GM12865 (cell line): ENCODE measurements around the gene AQP12B.
"Not testable (repeated sequence)": the region's sequence is repeated elsewhere in the genome, so short reads cannot be mapped to it uniquely, and the experiment has no call there.

Experiments
- DNase-seq: peaks from one replicate; pipeline ENCODE4 v3.0.0; 2010; ENCODE audit warnings: low read depth
- H3K4me3 ChIP-seq: 2 replicates; pipeline ENCODE4 v1.5.1; 2011; ENCODE audit warnings: mild to moderate bottlenecking, low read depth, low read length, control low read depth
- TF ChIP-seq, protein P1 (sequence below): IDR thresholded peaks from 2 replicates; pipeline ENCODE4 v1.5.1; 2011; ENCODE audit warnings: low read length, control low read depth, low read depth, inconsistent platforms; ENCODE audit not compliant: insufficient read depth; ENCODE audit errors: missing control alignments

AQP12B gene

DNA sequence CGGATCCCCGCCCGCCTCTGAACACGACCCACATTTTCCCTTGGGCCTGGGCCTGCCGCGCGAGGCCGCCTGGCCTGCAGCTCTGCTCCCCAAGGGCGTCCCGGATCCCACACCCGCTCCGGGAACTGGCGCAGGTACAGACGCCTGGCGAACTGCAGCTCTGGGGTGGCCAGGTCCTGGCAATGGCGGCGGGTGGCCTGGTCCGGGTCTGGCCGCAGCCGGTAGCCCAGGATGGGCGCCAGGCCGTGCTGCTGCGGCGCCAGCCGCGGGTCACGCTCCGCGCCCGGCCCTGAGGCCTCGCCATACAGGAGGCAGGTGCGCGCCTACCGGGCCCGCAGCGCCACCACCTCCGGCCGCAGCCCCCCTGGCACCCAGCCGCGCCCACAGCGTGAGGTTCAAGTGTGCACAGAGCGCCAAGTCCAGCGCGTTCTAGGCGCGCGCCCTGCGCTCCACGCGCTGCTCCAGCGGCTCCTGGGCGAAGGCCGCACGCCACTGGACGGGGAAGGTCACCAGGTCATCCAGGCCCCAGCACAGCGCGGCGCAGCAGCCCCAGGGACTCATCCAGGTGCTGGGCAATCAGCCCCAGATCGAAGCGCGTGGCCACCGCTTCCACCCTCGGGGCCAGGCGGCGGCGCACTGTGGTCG, 18.5 kb upstream of the AQP12B start:
- H3K4me3 ChIP-seq, result no peak overlapping the region
- TF ChIP-seq, protein P1, sequence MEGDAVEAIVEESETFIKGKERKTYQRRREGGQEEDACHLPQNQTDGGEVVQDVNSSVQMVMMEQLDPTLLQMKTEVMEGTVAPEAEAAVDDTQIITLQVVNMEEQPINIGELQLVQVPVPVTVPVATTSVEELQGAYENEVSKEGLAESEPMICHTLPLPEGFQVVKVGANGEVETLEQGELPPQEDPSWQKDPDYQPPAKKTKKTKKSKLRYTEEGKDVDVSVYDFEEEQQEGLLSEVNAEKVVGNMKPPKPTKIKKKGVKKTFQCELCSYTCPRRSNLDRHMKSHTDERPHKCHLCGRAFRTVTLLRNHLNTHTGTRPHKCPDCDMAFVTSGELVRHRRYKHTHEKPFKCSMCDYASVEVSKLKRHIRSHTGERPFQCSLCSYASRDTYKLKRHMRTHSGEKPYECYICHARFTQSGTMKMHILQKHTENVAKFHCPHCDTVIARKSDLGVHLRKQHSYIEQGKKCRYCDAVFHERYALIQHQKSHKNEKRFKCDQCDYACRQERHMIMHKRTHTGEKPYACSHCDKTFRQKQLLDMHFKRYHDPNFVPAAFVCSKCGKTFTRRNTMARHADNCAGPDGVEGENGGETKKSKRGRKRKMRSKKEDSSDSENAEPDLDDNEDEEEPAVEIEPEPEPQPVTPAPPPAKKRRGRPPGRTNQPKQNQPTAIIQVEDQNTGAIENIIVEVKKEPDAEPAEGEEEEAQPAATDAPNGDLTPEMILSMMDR, result no peak
- DNase-seq, result no peak

DNA sequence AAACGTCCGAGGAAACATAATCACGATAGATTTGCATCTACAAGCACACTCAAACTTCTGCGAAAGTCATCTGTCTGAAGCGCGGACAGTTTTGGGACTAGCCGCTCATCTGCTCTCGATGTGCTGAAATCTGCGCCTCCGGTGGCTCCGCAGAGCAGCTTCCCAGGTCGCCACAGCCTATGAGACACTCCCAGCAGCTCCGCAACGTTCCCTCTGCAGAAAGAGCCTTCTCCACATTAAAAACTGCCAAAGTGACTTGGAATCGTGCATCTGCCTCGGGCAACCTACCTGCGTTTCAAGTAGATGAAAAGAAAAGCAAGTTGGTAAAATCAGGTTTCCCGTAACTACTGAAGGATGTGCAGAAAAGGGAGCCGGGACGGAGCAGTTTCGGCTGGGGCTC, 17.9 kb upstream of the AQP12B start:
- not testable (repeated sequence) for DNase-seq, H3K4me3 ChIP-seq

DNA sequence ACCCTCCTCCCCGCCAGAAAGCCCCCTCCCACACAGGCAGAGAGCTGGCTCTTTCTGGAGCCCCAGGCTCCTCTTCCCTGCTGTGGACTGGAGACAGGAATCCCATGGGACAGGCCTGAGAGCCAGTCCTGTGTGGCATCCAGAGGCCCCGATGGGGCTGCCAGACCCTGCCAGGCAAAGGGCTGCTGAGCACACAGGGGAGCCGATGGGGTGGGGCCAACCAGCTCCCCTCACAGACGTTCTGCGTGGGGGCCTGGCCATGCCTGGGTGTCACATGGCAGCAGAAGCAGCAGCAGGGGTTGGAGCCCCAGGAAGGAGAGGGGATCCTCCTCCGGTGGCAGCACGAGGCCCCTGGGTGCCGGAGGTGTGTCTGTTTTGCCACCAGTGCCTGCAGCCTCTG, 17.1 kb upstream of the AQP12B start:
- H3K4me3 ChIP-seq, DNase-seq: not testable (repeated sequence)

DNA sequence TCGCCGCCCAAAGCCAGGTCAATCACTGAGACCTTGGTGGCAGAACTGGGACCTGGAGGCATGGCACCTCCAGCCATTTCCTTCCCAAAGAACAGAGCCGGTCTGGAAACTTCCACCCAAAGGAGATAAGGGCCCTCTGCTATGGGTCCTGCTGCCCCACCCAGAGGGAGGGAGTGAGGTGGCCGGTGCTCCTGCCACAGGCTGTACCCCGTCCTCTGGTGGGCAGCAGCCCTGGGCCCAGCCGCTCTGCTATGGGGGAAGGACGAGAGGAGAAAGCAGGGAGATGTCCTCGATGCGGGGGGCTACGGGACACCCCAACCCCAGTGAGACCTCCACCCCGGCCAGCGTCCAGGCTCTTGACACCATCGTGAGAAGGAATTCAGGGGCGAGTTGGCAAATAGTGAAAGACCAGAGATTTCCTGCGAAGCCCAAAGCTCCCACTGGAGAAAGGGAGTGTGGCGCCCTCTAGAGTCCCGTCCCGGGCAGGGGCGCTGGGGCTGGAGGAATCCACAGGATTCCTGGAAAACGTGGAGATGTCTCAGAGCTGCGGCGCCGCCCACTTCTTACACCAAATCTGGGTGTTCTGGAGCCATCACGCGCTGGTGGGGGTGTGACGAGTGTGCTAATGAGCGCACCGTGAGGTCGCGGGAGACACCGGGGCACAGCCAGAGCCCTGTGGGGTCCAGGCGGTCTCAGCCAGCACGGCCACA, 16.3 kb upstream of the AQP12B start:
- H3K4me3 ChIP-seq, DNase-seq: not testable (repeated sequence)

DNA sequence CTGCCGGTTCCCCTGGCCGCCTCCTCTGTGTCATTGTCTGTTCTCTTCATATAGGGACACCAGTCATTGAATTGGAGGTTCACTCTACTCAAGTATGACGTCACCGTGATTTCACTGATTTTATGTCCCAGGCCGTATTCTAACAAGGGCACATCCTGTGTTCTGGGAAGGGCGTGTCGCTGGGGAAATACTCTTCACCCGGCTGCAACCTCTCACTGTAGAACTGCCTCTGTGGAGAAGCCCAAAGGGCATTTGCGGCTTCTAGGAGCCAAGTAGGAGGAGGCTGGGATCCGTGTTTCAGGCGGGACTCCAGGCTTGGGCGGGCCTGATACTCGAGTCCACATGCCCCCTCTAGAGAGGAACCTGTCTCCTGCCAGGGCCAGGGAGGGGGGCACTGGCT, 13.8 kb upstream of the AQP12B start:
- H3K4me3 ChIP-seq, DNase-seq: not testable (repeated sequence)

DNA sequence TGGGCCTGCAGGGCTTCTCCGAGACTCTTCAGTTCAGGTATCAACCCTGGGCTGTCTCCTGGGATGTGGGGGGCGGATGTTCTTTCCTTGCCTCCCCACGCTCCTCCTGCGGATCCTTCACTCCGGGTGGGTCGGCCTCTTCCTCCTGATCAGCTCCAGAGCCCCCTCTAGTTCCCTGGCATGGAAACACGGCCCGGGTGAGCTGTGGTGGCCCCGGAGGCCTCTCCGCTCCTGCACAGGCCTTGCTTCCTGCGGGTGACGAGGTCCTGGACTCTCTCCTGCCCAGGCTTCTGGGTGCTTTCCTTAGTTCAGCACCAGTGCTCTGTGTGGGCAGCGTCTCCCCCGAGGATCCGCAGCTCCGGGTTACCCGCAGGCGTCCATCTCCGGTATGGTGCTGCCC, 12.9 kb upstream of the AQP12B start:
- DNase-seq, H3K4me3 ChIP-seq: not testable (repeated sequence)

DNA sequence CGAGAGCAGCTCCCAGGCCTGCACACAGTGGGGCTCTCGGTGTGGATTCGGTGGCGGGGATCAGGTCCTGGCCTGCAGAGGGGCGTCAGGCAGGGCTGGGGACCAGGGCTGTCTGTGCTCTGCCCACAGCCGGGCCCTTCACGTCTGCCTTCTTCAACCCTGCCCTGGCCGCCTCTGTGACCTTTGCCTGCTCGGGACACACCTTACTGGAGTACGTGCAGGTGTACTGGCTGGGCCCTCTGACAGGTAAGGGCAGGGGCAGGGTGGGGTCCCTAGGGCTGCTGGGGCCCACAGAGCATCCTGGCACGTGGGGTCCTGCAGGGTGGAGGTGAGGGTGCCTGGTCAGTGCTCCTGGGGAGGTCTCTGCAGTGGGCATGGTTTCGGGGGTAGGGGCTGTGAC, 11.6 kb upstream of the AQP12B start:
- not testable (repeated sequence) for H3K4me3 ChIP-seq, DNase-seq

DNA sequence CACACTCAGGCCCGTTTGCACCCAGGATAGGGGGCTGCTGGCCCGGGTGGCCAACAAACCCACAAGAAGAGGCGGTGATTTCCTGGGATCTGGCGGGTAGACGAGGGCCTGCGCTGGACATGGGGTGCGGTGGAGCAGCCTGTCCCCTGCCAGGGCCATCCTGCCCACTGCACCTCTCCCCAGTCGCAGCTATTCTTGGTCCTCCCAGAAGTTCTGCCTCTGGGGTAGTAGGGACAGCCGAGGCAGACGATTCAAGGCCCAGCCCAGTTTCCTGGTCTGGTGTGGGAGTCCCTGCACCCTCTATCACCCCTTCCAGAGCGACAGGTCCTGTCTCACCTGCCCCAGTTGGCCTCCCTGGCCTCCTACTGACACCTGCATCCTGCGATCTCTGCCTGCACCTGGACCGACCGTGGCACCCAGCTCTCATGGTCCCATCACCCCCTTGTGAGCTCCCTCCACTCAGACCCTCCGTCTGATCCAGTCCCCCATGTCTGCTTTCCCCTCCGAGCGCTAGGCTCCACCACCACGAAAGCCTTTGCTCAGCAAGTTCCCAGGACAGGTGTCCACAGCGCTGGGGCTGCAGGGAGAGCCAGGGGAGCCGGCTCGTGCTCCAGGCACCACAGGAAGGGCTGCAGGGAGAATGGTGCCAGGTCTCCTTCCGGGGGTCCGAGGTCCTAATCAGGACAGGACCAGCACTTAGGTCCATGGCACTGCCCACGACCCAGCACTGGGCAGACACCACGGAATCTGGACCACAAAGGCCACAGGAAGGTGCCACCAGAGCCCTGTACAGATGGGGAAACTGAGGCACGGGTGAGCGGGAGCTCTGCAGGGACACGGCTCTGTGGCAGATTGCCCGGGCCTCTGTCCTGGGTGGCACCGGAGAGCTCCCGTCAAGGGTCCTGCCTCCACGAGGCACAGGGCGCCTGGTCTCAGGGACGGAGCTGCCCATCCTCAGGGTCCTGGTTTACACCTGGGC, 10.2 kb upstream of the AQP12B start:
- H3K4me3 ChIP-seq, DNase-seq: not testable (repeated sequence)

DNA sequence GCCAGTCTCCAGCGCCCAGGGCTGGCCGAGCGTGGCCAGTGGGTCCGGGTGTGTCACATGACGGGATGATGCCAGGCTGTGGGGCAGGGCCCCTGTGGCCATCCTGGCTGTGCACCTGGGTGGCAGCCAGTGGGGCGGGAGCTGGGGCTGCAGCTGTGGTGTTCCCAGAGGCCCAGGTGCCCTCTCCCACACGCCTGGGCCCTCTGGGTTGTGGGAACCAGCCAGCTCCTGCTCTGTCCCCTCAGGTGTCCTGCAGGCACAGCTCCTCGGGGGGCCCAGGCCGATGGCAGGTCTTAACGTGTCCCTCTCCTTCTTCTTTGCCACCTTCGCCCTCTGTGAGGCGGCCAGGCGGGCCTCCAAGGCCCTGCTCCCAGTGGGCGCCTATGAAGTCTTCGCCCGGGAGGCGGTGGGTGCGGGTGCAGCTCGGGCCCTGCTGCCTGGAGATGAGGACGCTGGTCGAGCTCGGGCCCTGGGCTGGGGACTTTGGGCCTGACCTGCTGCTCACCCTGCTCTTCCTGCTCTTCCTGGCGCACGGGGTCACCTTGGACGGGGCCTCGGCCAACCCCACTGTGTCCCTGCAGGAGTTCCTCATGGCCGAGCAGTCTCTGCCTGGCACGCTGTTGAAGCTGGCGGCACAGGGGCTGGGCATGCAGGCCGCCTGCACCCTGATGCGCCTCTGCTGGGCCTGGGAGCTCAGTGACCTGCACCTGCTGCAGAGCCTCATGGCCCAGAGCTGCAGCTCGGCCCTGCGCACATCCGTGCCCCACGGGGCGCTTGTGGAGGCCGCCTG, 9.1 kb upstream of the AQP12B start, which contains the start of gene AQP12A:
AQP12A (plus strand) TSS at position 236 of the 790 bp plus-strand sequence; CDS start at position 284, 48 bp downstream.
- DNase-seq, H3K4me3 ChIP-seq: not testable (repeated sequence)

DNA sequence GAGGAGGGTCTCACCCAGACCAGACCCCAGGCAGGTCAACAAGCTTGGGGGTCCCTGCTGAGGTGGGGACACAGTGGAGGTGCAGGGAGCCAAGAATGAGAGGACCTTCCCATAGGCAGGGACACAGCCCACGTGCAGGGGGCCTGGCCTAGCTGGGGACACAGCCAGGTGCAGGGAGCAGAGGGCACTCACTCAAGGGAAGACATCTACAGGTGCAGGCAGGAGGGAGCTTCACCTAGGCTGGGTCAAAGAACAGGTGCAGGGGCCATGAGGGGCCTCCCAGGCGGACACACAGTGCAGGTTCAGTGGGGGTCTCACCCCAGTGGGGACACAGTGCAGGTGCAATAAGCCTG, 8.4 kb upstream of the AQP12B start:
- not testable (repeated sequence) for DNase-seq

DNA sequence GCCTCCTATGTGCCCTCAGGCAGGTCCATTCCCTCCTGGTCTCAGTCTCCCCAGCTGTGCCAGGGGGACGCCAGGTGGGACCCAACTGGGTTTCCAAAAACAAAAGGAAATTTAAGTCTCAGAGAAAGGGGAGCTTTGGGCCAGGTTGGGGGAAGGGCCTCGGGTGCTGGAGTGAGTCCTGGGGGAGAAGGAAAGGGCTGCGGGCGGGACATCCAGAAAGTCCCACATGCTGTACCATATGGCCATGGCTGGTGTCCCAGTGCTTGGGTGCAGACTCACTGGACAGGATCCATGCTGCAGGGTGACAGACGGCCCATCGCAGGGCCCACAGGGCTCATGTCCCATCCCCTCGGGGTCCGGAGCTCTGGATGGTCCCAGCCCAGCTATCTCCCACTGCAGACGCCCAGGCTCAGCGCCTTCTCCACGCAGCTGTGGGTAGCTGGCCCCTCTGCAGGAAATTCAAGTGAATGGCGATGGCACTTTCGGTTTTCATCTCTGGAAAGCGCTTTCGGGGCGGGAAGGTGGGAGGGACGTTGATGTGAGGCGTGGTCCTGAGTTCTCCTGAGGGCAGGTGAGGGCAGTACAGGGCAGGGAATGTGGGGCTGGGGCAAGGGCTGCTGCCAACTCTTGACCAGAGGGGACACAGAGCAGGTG, 7.9 kb upstream of the AQP12B start:
- H3K4me3 ChIP-seq, DNase-seq: not testable (repeated sequence)

More for the DNA sequence above, 8.4 kb upstream of the AQP12B start:
- not testable (repeated sequence) for H3K4me3 ChIP-seq

DNA sequence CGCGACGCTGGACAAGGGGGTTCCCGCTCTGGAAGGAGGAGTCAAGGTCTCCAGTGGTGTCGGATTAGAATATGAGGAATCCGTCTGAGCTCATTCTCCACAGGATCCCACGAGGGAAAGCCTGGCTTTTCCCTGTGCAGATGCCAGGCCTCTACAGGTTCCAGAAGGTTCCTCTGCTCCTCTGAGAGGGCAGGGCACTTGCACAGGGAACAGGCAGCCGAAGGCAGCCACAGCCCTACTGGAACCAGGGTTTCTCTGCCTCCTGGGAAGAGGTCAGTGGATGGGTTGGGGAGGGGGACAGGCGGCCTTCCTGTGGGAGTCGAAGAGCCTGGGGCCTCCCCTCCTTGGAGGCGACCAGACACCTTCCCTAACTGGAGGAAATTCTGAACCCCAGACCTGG, 7.3 kb upstream of the AQP12B start:
- TF ChIP-seq, protein P1, result no peak
- no peak for DNase-seq
- H3K4me3 ChIP-seq, result no peak overlapping the region
